ENCODE data around the gene MSANTD2.

The MSANTD2 gene

GRCh38 chr11:124800226-124800929 lies at the start of gene MSANTD2:
Gene MSANTD2, minus strand, starts transcription at chr11:124800406. Its CDS starts 26 bp downstream, at chr11:124800380.
- TF ChIP-seq, protein P1, sequence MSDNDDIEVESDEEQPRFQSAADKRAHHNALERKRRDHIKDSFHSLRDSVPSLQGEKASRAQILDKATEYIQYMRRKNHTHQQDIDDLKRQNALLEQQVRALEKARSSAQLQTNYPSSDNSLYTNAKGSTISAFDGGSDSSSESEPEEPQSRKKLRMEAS (IDR thresholded peaks at IDR 0.05): peak; percentile 67; the same call in 1 of the 2 replicates
- TF ChIP-seq TAF1 (IDR thresholded peaks at IDR 0.05; ENCODE audit: low read depth) (peak; percentile 77), ZBTB7A (IDR thresholded peaks at IDR 0.05; ENCODE audit: low read depth) (no peak), CREB1 (IDR thresholded peaks at IDR 0.05; ENCODE audit: low read depth) (peak; percentile 35; the same call in 1 of the 2 replicates), EP300 (IDR thresholded peaks at IDR 0.05; ENCODE audit: borderline replicate concordance) (no peak), TCF12 (IDR thresholded peaks at IDR 0.05; ENCODE audit: low read depth) (peak; percentile 42), NFIC (IDR thresholded peaks at IDR 0.05) (0 out of 2 replicates have a peak, but pooled peaks have one; percentile 27), YY1 (IDR thresholded peaks at IDR 0.05; ENCODE audit: low read depth) (peak; percentile 94), TEAD4 (IDR thresholded peaks at IDR 0.05) (no peak)

GRCh38 chr11:124846070-124846673 lies 46.0 kb upstream of the MSANTD2 start:
- TF ChIP-seq NFIC (IDR thresholded peaks at IDR 0.05) (no peak), CEBPB (IDR thresholded peaks at IDR 0.05) (no peak), CREB1 (IDR thresholded peaks at IDR 0.05; ENCODE audit: low read depth) (no peak), EGR1 (IDR thresholded peaks at IDR 0.05) (no peak), TCF12 (IDR thresholded peaks at IDR 0.05; ENCODE audit: low read depth) (no peak)

- no peak for TF ChIP-seq YY1 (IDR thresholded peaks at IDR 0.05; ENCODE audit: low read depth)
These were observed 44.5 kb upstream of the MSANTD2 start for GRCh38 chr11:124844664-124845079.

GRCh38 chr11:124843616-124843910 lies 43.4 kb upstream of the MSANTD2 start:
- TF ChIP-seq, protein P2, sequence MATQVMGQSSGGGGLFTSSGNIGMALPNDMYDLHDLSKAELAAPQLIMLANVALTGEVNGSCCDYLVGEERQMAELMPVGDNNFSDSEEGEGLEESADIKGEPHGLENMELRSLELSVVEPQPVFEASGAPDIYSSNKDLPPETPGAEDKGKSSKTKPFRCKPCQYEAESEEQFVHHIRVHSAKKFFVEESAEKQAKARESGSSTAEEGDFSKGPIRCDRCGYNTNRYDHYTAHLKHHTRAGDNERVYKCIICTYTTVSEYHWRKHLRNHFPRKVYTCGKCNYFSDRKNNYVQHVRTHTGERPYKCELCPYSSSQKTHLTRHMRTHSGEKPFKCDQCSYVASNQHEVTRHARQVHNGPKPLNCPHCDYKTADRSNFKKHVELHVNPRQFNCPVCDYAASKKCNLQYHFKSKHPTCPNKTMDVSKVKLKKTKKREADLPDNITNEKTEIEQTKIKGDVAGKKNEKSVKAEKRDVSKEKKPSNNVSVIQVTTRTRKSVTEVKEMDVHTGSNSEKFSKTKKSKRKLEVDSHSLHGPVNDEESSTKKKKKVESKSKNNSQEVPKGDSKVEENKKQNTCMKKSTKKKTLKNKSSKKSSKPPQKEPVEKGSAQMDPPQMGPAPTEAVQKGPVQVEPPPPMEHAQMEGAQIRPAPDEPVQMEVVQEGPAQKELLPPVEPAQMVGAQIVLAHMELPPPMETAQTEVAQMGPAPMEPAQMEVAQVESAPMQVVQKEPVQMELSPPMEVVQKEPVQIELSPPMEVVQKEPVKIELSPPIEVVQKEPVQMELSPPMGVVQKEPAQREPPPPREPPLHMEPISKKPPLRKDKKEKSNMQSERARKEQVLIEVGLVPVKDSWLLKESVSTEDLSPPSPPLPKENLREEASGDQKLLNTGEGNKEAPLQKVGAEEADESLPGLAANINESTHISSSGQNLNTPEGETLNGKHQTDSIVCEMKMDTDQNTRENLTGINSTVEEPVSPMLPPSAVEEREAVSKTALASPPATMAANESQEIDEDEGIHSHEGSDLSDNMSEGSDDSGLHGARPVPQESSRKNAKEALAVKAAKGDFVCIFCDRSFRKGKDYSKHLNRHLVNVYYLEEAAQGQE (IDR thresholded peaks at IDR 0.05; ENCODE audit: low read depth): no peak

DNA sequence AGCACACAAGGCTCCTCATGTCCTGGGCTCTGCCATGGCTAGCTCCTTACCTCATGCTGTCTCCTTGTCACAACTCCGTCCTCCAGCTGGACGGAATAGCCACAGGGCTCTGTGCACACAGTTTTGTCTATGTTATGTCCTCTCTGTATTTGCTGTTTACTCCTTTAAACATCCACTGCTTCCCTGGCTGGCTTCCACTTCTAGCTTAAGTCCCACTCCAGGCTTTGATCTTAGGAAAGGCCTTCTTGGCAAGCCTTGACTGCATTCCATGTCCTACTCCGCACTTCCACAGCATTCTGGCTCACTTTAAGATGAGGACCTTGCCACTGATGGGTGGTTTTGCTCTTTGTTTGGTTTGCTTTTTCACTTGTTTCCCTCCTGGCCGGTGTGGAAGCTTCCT lies 42.1 kb upstream of the MSANTD2 start:
- TF ChIP-seq TCF12 (IDR thresholded peaks at IDR 0.05; ENCODE audit: low read depth) (no peak), CREB1 (IDR thresholded peaks at IDR 0.05; ENCODE audit: low read depth) (no peak)
- TF ChIP-seq, protein P2 (IDR thresholded peaks at IDR 0.05; ENCODE audit: low read depth): no peak

GRCh38 chr11:124841840-124842239 lies 41.6 kb upstream of the MSANTD2 start:
- TF ChIP-seq EP300 (IDR thresholded peaks at IDR 0.05; ENCODE audit: borderline replicate concordance) (no peak), EGR1 (IDR thresholded peaks at IDR 0.05) (no peak), RAD21 (IDR thresholded peaks at IDR 0.05; ENCODE audit: low read depth) (no peak), TCF12 (IDR thresholded peaks at IDR 0.05; ENCODE audit: low read depth) (no peak), CREB1 (IDR thresholded peaks at IDR 0.05; ENCODE audit: low read depth) (no peak), USF1 (IDR thresholded peaks at IDR 0.05) (no peak), FOXM1 (IDR thresholded peaks at IDR 0.05; ENCODE audit: borderline replicate concordance, low read depth) (no peak)
- TF ChIP-seq, protein P1 (IDR thresholded peaks at IDR 0.05): no peak

DNA sequence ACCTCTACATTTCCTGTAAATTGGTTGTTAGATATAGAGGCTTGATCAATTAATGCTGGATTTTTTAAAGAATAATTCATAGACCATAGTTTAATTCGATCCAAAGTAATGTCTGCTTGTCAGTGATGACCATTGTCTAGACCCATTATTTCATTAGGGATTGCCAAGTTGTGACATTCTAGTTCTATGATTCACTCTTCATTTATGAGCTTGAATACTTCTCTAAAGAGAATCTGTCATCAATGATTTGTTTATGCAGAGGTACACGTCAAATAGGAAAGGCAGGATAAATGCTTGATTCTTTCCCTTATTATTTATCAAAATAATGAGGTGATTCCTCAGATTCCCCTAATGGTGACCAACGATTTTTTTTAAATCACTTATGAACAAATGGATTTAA lies 41.0 kb upstream of the MSANTD2 start:
- TF ChIP-seq FOXM1 (IDR thresholded peaks at IDR 0.05; ENCODE audit: borderline replicate concordance, low read depth) (no peak), ZBTB7A (IDR thresholded peaks at IDR 0.05; ENCODE audit: low read depth) (no peak), YY1 (IDR thresholded peaks at IDR 0.05; ENCODE audit: low read depth) (no peak), CEBPB (IDR thresholded peaks at IDR 0.05) (no peak), EGR1 (IDR thresholded peaks at IDR 0.05) (no peak), TCF12 (IDR thresholded peaks at IDR 0.05; ENCODE audit: low read depth) (no peak)
- TF ChIP-seq, protein P1 (IDR thresholded peaks at IDR 0.05): no peak
